GM19397 (cell line): ENCODE results near the gene CRYBB1.

Experiments used
- ATAC-seq: cut with Tn5 transposase; IDR thresholded peaks from one replicate; pipeline ENCODE4 v1.9.1; 2021; ENCODE audit warnings: mild to moderate bottlenecking, moderate library complexity; ENCODE audit not compliant: unreplicated experiment

CRYBB1 gene

GRCh38 chr22:26581633-26582168, 36.1 kb downstream of the CRYBB1 start:
- ATAC-seq, result no peak

DNA sequence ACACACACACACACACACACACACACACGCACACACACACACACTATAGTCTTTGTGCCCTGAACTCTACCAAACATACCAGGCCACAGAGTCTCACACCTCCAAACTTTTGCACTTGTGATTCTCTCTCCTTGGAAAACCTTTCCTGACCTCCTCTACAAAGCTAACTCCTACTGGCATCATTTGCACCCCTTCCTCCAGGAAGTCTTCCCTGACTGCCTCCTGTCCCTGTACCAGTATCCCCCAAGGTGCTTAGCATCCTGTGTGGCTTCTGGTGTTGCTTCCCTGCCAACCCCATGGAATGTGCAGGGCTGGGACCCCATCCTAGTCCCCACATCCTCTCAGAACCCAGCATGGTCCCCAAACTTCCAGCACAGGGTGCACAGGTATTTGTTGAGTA, 36.8 kb downstream of the CRYBB1 start:
- ATAC-seq, result no peak

DNA sequence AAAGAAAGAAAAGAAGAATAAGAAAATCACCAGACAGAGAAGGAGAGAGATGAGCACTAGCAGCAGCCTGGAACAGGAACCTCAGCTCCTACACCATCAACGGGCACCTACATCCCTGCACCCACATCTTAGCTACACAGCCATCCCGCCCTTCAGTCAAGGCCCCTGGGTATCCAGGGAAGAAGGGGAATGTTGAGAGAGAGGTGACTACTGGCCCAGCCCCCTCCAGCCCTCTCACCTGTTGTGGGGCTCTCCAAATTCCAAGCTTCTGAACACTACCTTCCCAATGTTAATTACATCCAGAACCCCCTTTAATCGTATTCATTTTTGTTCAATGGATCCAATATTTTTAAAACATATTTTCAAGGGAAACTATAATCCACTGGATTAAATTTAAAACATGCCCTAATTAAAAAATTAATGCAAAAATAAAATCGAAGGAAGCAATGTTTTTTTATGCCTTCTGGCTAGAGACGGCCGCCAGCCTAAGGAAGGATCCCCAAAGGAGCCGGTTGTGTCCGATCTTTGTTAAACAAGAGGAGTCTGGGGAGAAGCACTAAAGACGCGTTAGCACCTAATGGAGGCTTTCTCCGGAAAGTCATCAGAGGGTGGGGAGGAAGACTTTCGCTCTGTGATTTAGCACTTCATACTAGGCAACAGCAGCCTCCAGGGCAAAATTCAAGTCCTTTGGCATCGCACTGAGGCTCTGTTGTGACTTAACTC, 37.4 kb downstream of the CRYBB1 start:
- no peak for ATAC-seq

DNA sequence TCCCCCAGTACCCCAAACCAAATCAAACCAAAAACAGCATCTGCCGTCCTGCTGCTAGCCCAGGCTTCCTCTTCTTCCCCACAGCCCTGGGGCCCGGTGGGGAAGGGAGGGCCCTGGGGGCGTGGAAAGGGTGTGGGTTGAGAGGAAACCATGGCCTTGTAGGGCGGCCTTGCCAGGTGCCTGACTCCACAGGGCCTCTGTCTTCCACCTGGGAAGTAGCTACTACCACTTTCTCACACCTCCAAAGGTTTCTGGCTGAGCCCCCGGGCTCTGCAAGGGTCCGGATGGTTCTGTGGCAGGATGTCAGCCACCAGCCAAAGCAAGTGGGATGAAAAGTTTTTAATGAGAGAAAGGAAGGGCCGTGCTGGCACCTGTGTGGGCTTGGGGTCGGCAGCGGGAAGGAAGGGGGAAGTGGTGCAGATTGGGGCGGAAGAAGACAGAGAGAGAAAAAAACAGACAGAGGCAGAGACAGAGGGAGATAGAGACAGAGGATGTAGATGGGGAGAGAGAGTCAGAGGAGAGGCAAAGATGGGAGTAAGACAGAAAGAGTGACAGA, 38.4 kb downstream of the CRYBB1 start:
- peak; percentile 81 for ATAC-seq

DNA sequence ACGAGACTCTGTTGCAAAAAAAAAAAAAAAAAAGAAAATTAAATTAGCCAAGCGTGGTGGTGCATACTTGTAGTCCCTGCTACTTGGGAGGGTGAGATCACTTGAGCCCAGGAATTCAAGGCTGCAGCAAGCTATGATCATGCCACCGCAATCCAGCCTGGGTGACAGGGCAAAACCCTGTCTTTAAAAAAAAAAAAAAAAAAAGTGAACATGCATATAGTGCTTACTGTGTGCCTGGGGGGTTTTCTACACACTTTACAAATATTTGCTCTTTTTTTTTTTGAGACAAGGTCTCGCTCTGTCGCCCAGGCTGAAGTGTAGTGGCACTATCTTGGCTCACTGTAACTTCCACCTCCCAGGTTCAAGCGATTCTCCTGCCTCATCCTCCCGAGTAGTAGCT, 40.7 kb downstream of the CRYBB1 start:
- no peak for ATAC-seq

GRCh38 chr22:26576026-26576680, 41.7 kb downstream of the CRYBB1 start:
- no peak for ATAC-seq

DNA sequence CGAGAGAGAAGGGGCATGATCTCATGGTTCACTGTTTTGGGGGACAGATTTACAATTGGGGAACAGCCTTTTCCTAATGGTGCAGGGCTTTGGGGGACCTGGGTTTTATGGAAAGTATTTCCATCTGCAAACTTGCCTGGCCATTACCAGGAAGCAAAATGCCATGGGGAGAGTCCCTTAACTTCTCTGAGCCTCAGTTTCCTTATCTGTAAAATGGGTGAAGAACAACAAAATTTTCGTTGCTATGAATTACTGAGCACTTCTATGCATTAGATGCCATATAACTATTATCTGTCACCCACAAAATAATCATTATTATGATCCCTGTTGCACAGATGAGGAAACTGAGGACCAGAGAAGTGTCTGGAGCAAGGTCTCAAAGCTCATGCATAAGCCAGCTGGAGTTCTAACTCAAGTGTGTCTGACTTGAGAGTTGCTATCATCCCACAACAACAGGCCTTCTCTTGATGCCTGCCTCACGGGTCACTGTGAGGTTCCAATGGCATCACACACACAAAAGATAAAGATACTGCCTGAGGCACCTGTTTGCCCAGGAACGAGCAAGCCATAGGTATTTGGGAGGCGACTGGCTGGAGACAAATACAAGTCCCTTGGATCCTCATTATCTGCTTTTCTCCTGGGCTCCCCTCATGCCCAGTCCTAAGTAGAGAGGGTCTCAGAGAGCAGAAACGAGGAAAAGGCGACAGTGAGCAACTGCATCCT, 43.7 kb downstream of the CRYBB1 start:
- ATAC-seq, result no peak

DNA sequence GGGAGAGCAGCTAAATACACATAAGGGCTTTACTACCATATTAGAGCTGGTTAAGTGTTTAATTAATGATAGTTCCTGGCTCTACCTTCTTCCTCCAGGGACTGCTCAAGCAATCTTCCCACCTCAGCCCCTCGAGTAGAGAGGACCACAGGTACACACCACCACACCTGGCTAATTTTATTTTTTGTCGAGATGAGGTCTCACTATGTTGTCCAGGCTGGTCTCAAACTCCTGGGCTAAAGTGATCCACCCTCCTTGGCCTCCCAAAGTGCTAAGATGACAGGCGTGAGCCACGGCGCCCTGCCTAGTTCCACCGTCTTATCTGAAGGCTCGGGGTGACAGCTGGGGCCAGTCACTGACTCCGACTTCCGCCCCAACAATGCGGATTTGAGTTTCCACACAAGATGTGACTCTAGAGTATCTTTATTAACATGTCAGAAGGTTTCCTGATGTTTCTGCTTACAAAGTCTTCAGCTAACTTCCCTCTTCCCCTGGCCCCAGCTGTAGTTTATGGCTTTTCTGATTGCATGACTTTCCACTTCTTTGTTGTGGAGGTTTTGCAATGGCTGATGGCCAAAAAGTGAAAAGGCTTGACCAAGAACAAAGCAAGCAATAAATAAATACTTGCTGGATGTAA, 44.7 kb downstream of the CRYBB1 start:
- no peak for ATAC-seq

DNA sequence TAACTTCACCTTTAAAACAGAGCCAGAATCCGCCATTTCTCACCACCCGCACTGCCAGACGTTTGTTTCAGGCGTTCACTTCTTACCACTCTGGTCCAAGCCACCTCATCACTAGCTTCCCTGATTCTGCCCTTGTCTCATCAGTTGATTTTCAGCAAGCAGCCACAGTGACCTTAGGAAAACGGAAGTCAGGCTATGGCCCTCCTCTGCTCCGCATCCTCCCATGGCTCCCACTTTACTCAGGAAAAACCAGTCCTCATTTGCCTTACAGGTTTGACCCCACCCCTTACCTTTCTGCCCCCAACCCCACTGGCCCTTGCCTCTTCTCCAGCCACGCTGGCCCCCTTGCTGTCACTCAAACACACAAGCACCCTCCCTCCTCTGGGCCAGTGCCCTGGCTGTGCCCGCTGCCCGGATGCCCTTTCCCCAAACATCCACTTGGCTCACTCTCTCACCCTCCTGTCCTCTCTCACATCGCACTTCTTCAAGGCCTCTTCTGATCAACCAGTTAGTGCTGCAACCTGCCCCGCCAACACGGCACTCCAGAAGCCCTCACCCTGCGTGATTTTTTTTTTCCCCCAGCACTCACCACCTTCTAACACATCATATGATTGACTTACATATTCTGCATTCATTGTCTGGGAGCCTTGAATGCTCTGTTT, 46.8 kb downstream of the CRYBB1 start:
- ATAC-seq, result no peak

DNA sequence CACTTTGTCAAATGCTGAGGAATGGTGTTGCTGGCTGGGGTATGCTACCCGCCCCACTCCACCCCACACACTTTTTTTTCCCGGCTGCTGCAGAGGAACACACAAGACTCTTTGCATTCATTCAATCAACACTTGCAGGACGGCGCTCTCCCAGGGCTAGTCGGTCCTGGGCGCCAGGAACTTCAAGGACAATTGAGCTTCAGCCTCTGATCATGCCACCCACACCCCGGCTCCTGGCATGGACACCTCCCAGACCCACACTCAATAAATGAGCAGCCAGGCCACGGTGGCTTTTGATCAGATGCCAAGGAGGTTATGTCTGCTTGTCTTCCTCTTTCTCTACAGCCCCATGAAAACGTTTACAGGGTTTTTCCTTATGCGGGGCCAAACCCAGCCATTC, 47.7 kb downstream of the CRYBB1 start:
- ATAC-seq, result no peak

DNA sequence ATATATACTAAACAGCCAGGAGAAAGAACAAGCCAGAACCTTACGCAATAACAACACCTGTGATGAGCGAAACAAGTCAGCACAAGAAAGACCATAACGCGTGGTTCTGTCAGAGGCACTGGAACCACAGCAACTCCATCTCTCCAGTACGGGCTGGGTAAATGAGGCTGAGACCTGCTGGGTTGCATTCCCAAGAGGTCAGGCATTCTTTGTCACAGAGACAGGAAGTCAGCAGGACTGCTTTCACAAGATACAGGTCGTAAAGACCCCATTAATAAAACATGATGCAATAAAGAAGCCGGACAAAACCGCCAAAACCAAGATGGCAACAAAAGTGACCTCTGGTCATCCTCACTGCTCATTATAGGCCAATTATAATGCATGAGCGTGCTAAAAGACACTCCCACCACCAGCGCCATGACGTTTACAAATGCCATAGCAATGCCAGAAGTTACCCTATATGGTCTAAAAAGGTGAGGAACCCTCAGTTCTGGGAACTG, 49.6 kb downstream of the CRYBB1 start:
- no peak for ATAC-seq

DNA sequence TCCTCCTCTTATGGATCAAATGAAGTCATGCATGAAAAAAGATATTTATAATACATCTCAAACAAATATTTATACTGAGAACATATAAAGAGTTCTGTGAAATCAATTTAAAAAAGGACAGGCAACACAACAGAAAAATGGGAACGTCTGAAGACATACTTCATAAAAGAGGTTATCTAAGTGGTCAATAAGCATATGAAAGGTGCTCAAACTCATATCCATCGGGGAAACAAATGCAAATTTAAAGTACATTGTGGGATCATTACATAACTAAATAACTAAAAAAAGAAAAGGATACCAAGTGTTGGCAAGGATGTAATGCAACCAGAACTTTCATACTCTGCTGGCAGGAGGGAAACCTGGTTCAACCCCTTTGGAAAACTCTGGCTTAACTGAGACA, 50.2 kb downstream of the CRYBB1 start:
- ATAC-seq, result no peak

GRCh38 chr22:26566994-26567393, 50.8 kb downstream of the CRYBB1 start:
- no peak for ATAC-seq

DNA sequence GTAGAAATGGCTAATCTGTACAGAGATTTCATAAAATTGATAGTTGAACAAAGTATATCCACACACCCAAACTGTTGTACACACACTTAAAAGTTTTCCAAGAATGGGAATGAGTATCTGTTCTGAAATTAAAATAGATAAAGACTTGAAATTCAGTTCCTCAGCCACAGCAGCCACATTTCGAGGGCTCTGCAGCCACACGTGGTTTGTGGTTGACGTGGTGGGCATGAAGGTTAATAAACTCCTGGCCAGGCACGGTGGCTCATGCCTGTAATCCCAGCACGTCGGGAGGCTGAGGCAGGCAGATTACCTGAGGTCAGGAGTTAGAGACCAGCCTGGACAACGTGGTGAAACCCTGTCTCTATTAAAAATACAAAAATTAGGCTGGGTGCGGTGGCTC, 51.9 kb downstream of the CRYBB1 start:
- no peak for ATAC-seq

DNA sequence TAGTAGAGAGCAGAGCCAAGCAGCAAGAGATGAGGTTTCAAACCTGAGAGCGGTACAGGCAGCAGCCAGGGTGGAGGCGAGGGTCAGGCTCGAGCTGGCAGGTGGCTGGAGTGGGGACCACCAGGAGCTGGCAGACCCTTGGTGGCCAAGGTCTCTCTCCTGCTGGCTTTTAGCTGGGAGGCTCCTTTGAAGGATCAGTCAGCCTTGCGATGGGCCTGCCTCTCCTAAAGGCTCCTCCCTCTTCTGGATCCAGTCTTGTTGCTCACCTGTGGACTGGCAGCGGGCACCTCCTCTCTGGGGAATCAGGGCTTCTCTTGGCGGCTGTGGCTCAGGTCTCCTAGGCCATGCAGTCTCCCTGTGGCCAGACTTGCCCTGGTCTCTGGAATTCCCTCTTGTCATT, 52.6 kb downstream of the CRYBB1 start:
- ATAC-seq, result no peak

DNA sequence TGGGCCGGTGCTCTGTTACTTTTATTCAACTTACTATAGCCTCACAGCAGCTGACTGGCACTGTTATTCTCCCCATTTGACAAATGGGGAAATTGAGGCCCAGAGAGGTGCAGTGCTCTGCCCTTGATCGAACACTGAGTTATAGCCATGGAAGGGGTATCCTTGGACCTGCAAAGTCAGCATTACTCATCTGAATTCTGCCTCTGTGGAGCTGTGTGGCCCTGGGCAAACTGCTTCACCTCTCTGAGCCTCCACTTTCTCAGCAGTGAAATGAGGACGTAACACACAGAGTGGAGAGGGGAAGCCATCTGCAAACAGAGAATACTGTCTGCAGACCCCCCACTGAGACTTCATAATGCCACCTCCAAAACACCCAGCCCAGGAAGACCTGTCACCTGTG, 53.2 kb downstream of the CRYBB1 start:
- no peak for ATAC-seq

DNA sequence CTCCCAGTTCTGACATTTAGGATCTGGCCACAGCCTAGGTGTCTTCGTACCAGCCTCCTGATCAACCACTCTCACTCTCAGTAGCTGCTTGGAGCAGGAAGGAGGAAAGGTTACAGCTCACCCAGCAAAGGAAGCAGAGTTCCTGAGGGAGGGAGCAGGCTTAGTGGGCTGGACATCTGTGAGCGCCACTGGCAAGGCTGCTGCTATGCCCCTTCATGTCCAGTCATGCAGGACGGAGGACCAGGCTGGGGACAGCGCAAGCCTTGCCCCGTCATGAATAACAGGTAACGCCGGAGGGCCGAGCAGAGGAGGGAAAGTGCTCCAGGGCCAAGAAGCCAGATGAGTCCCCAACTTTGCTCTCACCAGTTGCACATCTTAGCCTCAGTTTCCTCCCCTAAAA, 53.6 kb downstream of the CRYBB1 start:
- no peak for ATAC-seq

GRCh38 chr22:26563022-26563421, 54.8 kb downstream of the CRYBB1 start:
- ATAC-seq, result no peak

DNA sequence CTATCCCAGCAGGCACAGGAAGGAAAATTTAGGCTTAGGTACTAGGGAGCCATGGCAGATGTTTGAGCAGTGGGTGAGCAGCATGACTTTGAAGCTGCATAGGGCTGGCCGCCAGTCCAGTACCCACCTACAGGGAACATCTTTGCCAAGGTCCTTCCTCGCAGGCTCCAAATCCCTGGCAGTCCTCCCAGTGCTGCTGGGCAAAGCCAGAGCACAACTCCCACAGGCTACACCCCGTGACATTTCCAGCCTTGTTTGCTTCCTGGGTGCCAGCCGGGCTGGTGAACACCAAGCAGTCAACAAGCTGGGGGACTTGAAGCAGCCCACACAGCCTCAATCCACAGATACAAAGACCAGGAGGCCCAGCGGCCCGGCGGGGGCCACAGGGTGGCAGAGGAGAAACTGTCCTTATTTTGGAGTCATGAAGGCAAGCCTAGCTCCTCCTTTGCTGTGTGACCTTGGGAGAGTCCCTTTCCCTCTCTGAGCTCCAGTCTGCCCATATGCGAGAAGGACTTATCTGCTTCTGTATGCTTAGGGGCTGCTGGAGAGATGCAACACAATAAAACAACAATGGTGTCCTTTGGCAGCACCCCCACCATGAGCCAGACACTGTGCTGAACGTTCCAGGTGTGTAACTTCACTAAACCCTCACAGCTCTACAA, 55.9 kb downstream of the CRYBB1 start:
- ATAC-seq, result no peak
